ENCODE data around the gene MT1E. TPM values are rescaled to one million over a fixed set of nuclear protein-coding genes. Genes with fewer than 3 reads are reported as not detected.
"Not testable (repeated sequence)": the region's sequence is repeated elsewhere in the genome, so short reads cannot be mapped to it uniquely, and the experiment has no call there.

The MT1E gene
- total and polyA plus RNA-seq, 12 donors = 31.9 to 268 (median 97.0) TPM

- TF ChIP-seq, protein P1, sequence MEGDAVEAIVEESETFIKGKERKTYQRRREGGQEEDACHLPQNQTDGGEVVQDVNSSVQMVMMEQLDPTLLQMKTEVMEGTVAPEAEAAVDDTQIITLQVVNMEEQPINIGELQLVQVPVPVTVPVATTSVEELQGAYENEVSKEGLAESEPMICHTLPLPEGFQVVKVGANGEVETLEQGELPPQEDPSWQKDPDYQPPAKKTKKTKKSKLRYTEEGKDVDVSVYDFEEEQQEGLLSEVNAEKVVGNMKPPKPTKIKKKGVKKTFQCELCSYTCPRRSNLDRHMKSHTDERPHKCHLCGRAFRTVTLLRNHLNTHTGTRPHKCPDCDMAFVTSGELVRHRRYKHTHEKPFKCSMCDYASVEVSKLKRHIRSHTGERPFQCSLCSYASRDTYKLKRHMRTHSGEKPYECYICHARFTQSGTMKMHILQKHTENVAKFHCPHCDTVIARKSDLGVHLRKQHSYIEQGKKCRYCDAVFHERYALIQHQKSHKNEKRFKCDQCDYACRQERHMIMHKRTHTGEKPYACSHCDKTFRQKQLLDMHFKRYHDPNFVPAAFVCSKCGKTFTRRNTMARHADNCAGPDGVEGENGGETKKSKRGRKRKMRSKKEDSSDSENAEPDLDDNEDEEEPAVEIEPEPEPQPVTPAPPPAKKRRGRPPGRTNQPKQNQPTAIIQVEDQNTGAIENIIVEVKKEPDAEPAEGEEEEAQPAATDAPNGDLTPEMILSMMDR (IDR thresholded peaks at IDR 0.05) = no peak
- ATAC-seq = no peak
These were observed 45.1 kb upstream of the MT1E start for GRCh38 chr16:56580391-56581048.

GRCh38 chr16:56582911-56583310 lies 42.7 kb upstream of the MT1E start:
- DNase-seq; H3K36me3 ChIP-seq; ATAC-seq; H3K4me1 ChIP-seq; H3K27ac ChIP-seq; H3K4me3 ChIP-seq; H3K9me3 ChIP-seq; intact Hi-C loops (cut with DNase I): not testable (repeated sequence)
- WGBS, 2 donors = 86% methylated on average over 2 of the region's 2 CpGs
- H3K27me3 ChIP-seq = peaks cover 0 to 24% (median 12%) of the 10 kb centered on the region in 7 donors

More at GRCh38 chr16:56580391-56581048, 45.1 kb upstream of the MT1E start:
- H3K27me3 ChIP-seq = peaks cover 0 to 13% (median 0%) of the 10 kb centered on the region in 7 donors
- H3K4me3 ChIP-seq = no peak overlapping the region
- 77 to 78% methylated on average over 6 of the region's 6 CpGs for WGBS, 2 donors
- DNase-seq = no peak
- no peaks in the 10 kb centered on the region for H3K9me3 ChIP-seq
- H3K27ac ChIP-seq = no peak overlapping the region
- H3K36me3 ChIP-seq = no peaks in the 10 kb centered on the region
- intact Hi-C loops (cut with DNase I) = no loop called here
- no peaks in the 10 kb centered on the region for H3K4me1 ChIP-seq

DNA sequence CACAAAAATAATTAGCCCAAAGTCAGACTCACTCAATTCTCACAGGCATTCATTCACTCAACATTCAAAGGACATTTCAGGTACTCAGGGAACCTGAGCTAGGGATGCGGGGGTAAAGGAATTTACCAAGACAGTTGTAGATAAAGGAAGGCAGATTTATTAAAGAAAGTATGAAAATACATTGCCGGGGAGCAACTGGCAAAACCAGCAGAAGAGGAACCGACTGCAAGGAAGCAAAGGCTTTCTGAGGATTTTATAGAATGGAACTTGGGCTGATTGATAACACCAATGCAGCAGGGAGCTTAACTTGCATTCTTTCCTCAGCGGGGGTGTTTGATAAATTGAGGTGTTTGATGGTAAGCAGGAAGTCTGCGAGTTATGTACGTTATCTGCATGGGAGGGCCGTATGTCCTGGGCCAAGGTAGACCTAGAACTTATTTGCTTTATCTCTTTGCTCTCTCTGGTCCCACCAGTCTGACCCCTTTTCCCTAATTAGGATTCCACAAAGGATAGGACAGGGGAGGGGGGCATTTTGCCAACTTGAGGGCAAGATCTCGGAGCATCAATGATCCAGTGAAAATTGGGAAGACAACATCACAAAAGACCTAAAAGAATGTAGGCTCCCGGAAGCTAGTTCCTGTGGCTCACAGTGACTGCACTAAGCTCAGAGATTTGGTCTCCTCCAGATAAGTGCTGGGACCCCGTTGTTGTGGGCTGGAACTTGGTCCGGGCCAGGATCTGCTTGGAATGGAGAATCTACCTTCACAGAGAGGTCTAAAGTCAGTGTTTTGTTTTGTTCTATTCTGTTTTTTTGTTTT lies 42.0 kb upstream of the MT1E start:
- intact Hi-C loops (cut with DNase I) = no loop called here
- 49 to 50% methylated on average over 11 of the region's 11 CpGs for WGBS, 2 donors
- Histone ChIP-seq H3K4me3 (no peak overlapping the region), H3K4me1 (no peaks in the 10 kb centered on the region), H3K27me3 (peaks cover 0 to 30% (median 15%) of the 10 kb centered on the region in 7 donors), H3K36me3 (no peaks in the 10 kb centered on the region), H3K9me3 (no peaks in the 10 kb centered on the region), H3K27ac (no peak overlapping the region)
- no peak for DNase-seq
- no peak for ATAC-seq
- TF ChIP-seq, protein P1 (IDR thresholded peaks at IDR 0.05) = no peak

DNA sequence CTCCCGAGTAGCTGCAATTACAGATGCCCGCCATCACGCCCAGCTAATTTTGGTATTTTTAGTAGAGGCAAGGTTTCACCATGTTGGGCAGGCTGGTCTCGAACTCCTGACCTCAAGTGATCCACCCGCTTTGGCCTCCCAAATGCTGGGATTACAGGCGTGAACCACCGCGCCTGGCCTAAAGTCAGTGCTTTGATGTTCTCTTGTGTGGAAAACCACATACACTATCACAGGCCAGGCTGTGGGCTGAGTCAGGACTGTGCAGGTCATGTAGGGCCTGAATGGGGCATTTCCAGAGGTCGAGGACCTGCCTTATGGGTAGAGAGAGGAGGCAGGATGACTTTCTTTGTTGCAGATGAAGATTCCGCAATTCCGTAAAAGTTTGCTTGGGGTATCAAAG lies 41.3 kb upstream of the MT1E start:
- 86 to 96% methylated on average over 11 of the region's 11 CpGs for WGBS, 2 donors
- peaks cover 3 to 37% (median 22%) of the 10 kb centered on the region in 7 donors for H3K27me3 ChIP-seq
- no peak for ATAC-seq
- no peak overlapping the region for H3K27ac ChIP-seq
- no peaks in the 10 kb centered on the region for H3K36me3 ChIP-seq
- H3K4me3 ChIP-seq = no peak overlapping the region
- TF ChIP-seq, protein P1 (IDR thresholded peaks at IDR 0.05) = no peak
- no peak for DNase-seq
- H3K9me3 ChIP-seq = no peaks in the 10 kb centered on the region
- intact Hi-C loops (cut with DNase I) = no loop called here
- peaks cover 0 to 5% (median 4%) of the 10 kb centered on the region in 9 donors for H3K4me1 ChIP-seq
